HG03159 (cell line): ENCODE data around the gene AGFG1.
"Not testable (repeated sequence)": the region's sequence is repeated elsewhere in the genome, so short reads cannot be mapped to it uniquely, and the experiment has no call there.

Source experiments
- ATAC-seq: cut with Tn5 transposase; IDR thresholded peaks from one replicate; pipeline ENCODE4 v1.9.1; 2021; ENCODE audit warnings: mild to moderate bottlenecking, moderate library complexity; ENCODE audit not compliant: unreplicated experiment

The AGFG1 gene

GRCh38 chr2:227598835-227599503 lies 127.0 kb downstream of the AGFG1 start, which contains the start of gene SCYGR2:
SCYGR2 (plus strand) TSS chr2:227598893; CDS start chr2:227598893, 0 bp downstream.
- ATAC-seq: not testable (repeated sequence)

- no peak for ATAC-seq
Observed at GRCh38 chr2:227602358-227602757, 130.4 kb downstream of the AGFG1 start.

GRCh38 chr2:227606476-227606875 lies 134.5 kb downstream of the AGFG1 start:
- ATAC-seq: no peak

DNA sequence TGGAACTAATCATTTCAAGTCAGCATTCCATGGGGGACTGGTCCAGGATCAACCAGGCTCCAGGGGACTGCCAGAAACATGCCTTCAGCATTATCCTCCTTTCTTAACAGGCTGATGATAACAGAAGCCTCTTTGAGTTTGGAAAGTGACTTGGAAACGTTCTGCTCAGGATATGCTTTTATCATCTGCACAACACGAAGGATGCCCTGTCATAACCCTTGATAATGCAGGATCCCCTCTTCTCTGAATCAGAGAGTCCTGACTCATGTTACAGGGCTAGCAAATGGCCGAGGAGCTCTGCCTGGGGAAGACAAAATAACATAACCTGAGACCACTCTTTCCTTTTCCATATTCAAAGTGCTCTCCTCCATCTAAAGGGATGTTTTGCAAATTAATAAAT lies 136.0 kb downstream of the AGFG1 start:
- ATAC-seq: no peak

DNA sequence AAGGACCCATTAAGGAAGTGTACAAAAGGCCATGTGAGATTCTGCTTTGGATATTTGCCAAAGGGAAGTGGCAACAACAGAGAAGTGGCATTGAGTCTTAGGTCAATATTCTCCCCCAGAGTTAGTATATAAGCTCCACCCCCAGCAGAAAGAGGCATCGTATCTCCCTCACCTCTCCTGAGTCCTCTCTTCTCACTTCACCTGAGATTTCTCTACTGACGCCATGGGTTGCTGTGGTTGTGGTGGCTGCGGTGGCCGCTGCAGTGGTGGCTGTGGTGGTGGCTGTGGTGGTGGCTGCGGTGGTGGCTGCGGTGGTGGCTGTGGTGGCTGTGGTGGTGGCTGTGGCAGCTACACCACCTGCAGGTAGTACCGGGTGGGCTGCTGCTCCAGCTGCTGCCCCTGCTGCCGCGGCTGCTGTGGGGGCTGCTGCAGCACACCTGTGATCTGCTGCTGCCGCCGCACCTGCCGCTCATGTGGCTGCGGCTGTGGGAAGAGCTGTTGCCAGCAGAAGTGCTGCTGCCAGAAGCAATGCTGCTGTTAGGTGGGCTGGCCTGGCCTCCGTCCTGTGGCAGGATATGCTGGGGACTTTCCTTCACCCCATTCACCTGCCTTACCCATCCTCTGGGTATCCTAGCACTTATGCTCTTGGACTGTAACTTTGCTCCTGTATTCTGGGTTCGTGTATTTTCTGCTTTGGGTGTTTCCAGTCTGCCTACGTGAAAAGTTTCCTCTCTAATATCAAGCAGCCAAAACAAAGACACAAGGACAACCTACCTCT lies 136.8 kb downstream of the AGFG1 start:
- peak; percentile 65 for ATAC-seq

DNA sequence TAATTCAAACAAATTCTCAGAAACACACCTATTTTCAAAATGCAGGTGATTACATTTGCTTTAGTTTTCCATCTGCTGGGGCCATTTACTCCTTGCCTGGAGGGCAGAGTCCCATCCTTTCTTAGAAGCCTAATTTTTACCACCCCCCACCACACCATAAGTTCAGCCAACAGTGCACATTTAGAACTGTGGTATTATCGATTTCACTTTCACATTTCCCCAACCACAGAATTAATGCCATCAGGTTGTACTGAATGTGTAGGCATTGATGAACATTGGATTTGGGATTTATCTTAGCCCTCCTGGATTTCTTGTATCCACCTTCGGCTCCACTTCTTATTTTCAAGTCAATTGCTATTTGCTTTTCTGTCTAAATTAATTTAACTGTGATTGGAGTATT lies 138.2 kb downstream of the AGFG1 start:
- ATAC-seq: no peak
